ENCODE results near the gene FHIT. TPM values are rescaled to one million over a fixed set of nuclear protein-coding genes. Genes with fewer than 3 reads are reported as not detected.

Gene FHIT
- total RNA-seq, 1 experiment from 2014 or later = 3.6 TPM

DNA sequence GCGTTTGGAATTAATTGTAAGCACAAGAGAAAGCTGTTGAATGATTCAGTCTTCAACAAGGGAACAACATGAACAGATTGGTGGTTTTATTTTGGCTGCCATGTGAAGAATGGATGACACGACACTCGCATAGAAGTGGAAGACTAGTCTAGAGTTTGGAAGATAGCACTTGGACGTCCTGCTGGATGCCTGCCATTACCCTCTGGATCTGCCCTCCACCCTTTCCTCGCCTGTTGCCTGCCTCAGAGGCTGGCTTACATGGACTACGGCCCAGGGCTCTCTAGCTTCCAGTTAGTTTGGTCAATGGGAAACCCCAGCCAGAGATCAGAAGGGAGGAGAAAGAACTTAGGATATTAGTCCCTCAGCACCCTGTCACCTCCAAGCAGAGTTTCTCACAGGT lies 493.5 kb downstream of the FHIT start:
- no peak overlapping the region for H3K27ac ChIP-seq (ENCODE audit: low read length)
- intact Hi-C loops (cut with micrococcal nuclease) = no loop called here
- POLR2A ChIA-PET (ENCODE audit: unreplicated experiment) = no interaction called here
- H3K9me3 ChIP-seq (ENCODE audit: low read length) = no peaks in the 10 kb centered on the region
- BruUV-seq (replicated peaks) = no TSS peak
- no peaks in the 10 kb centered on the region for H3K9me2 ChIP-seq (replicated peaks; ENCODE audit: low read length)
- no peaks in the 10 kb centered on the region for H3K27me3 ChIP-seq (ENCODE audit: low read length)
- TF ChIP-seq, protein P1, sequence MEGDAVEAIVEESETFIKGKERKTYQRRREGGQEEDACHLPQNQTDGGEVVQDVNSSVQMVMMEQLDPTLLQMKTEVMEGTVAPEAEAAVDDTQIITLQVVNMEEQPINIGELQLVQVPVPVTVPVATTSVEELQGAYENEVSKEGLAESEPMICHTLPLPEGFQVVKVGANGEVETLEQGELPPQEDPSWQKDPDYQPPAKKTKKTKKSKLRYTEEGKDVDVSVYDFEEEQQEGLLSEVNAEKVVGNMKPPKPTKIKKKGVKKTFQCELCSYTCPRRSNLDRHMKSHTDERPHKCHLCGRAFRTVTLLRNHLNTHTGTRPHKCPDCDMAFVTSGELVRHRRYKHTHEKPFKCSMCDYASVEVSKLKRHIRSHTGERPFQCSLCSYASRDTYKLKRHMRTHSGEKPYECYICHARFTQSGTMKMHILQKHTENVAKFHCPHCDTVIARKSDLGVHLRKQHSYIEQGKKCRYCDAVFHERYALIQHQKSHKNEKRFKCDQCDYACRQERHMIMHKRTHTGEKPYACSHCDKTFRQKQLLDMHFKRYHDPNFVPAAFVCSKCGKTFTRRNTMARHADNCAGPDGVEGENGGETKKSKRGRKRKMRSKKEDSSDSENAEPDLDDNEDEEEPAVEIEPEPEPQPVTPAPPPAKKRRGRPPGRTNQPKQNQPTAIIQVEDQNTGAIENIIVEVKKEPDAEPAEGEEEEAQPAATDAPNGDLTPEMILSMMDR (conservative IDR thresholded peaks at IDR 0.05; ENCODE audit: low read depth, low read length) = no peak
- no peak for TF ChIP-seq EZH2phosphoT487 (IDR thresholded peaks at IDR 0.05; ENCODE audit: borderline replicate concordance, low read length)
- no peak for TF ChIP-seq EZH2 (IDR thresholded peaks at IDR 0.05; ENCODE audit: low read length, unreplicated experiment)
- CTCF ChIA-PET = no interaction called here
- no peaks in the 10 kb centered on the region; the same call in 1 of the 2 replicates for H3K4me1 ChIP-seq (ENCODE audit: insufficient read depth, low read length)
- no peak overlapping the region for H3K4me2 ChIP-seq (ENCODE audit: low read length)
- no peaks in the 10 kb centered on the region for H3F3A ChIP-seq (ENCODE audit: low read length, unreplicated experiment)
- H3K79me2 ChIP-seq (ENCODE audit: low read length) = no peaks in the 10 kb centered on the region
- H3K9ac ChIP-seq (ENCODE audit: low read length) = no peak overlapping the region
- H3K4me3 ChIP-seq (ENCODE audit: low read length) = no peak overlapping the region
- H4K20me1 ChIP-seq (ENCODE audit: low read length) = no peaks in the 10 kb centered on the region
- no peak for ATAC-seq
- H3K36me3 ChIP-seq (ENCODE audit: low read depth, low read length) = no peaks in the 10 kb centered on the region
- H2AFZ ChIP-seq (ENCODE audit: low read length) = no peak overlapping the region
- no peak for DNase-seq

DNA sequence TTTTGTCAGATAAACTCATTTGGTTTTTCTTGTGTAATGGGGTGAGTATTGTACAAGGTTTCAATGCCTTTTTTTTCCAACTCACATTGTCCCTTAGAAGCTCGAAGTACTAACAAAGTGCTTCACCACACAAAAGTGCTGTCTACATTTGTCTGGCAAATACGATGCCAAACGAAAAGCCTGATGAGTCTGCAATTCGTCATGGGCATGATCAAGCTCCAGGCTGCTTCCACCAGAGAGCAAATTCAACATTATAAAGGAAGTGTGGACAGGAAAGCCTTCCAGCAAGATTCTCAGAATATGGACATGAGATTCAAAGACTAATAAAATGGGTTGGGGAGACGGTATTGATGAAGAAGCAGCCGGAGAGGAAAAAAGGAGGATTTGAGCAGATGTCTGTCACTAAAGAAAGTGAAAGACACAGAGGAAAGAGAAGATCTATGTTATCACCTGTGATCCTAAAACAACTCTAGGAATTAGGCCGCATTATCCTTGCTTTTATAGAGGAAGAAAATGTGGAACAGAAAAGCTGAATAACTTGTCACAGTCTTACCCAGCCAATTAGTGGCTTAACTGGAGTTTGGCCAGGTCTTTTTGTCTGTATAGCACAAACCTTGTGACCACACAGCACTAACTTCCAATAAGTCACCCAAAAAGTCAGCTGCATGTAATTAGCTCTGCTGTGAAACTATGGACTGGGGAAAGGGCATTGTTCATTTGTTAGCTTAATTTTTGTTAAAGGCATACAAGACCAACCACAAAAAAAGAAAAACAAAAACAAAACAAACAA lies 494.8 kb downstream of the FHIT start:
- ATAC-seq = peak; percentile 80
- POLR2A ChIA-PET (ENCODE audit: unreplicated experiment) = no interaction called here
- CTCF ChIA-PET = no interaction called here

More for the DNA sequence above, 494.8 kb downstream of the FHIT start:
- DNase-seq = peak; percentile 62
- no peaks in the 10 kb centered on the region for H4K20me1 ChIP-seq (ENCODE audit: low read length)
- H3K4me2 ChIP-seq (ENCODE audit: low read length) = no peak overlapping the region
- no peak overlapping the region for H3K9ac ChIP-seq (ENCODE audit: low read length)
- H2AFZ ChIP-seq (ENCODE audit: low read length) = 0 out of 2 replicates have a peak overlapping the region, but pooled peaks have one; percentile 24
- BruUV-seq (replicated peaks) = no TSS peak
- no peaks in the 10 kb centered on the region for H3K27me3 ChIP-seq (ENCODE audit: low read length)
- 0 out of 2 replicates have a peak, but pooled peaks cover under 1% of the 10 kb centered on the region for H3K9me3 ChIP-seq (ENCODE audit: low read length)
- H3K36me3 ChIP-seq (ENCODE audit: low read depth, low read length) = no peaks in the 10 kb centered on the region
- H3K79me2 ChIP-seq (ENCODE audit: low read length) = no peaks in the 10 kb centered on the region
- intact Hi-C loops (cut with micrococcal nuclease) = no loop called here
- H3K4me1 ChIP-seq (ENCODE audit: insufficient read depth, low read length) = no peaks in the 10 kb centered on the region; the same call in 1 of the 2 replicates
- no peaks in the 10 kb centered on the region for H3F3A ChIP-seq (ENCODE audit: low read length, unreplicated experiment)
- no peak overlapping the region for H3K4me3 ChIP-seq (ENCODE audit: low read length)
- H3K9me2 ChIP-seq (replicated peaks; ENCODE audit: low read length) = no peaks in the 10 kb centered on the region
- no peak overlapping the region for H3K27ac ChIP-seq (ENCODE audit: low read length)
- TF ChIP-seq EZH2 (IDR thresholded peaks at IDR 0.05; ENCODE audit: low read length, unreplicated experiment) = no peak
- TF ChIP-seq, protein P1 (conservative IDR thresholded peaks at IDR 0.05; ENCODE audit: low read depth, low read length) = no peak

All from PC-3 (cell line).